WTC11 (cell line): ENCODE measurements around the gene ATP2B3. TPM values are rescaled to one million over a fixed set of nuclear protein-coding genes. Genes with fewer than 3 reads are reported as not detected.

ENCODE experiments used
- ATAC-seq: fragments of 200-7000 bp; cut with Tn5 transposase; 2 replicates; pipeline ENCODE4 v1.10.0; 2021; ENCODE audit warnings: mild to moderate bottlenecking, moderate library complexity
- CTCF ChIA-PET: fragments of 300-600 bp; sonication (Branson Sonifier 250); formaldehyde crosslinking; loops from one replicate; lab custom pipeline; 2021; ENCODE audit warnings: antibody characterized with exemption; lab: Charles Lee
- POLR2A ChIA-PET: fragments of 350-600 bp; sonication (Branson Sonifier 250); formaldehyde crosslinking; loops from one replicate; lab custom pipeline; 2021; ENCODE audit warnings: antibody characterized with exemption; lab: Charles Lee
- DNase-seq: peaks from one replicate; pipeline ENCODE4 v3.0.0; 2021; ENCODE audit warnings: low spot score
- H3K27ac Mint-ChIP-seq: 2 replicates; pipeline ENCODE4 v1.8.0; 2021; ENCODE audit warnings: mixed read lengths
- H3K27me3 Mint-ChIP-seq: 2 replicates; pipeline ENCODE4 v1.8.0; 2021; ENCODE audit warnings: low read depth, mild to moderate bottlenecking, moderate library complexity, mixed read lengths
- H3K36me3 Mint-ChIP-seq: 2 replicates; pipeline ENCODE4 v1.8.0; 2021; ENCODE audit warnings: mixed read lengths
- H3K4me1 Mint-ChIP-seq: 2 replicates; pipeline ENCODE4 v1.8.0; 2022; ENCODE audit warnings: mixed read lengths
- H3K4me3 Mint-ChIP-seq: 2 replicates; pipeline ENCODE4 v1.8.0; 2021; ENCODE audit warnings: mild to moderate bottlenecking, moderate library complexity, mixed read lengths
- H3K9me3 Mint-ChIP-seq: 2 replicates; pipeline ENCODE4 v1.8.0; 2021; ENCODE audit warnings: mixed read lengths
- CTCF ChIP-seq: fragments of 200-600 bp; IDR thresholded peaks from 2 replicates; pipeline ENCODE4 v1.8.0; 2022; ENCODE audit warnings: antibody characterized with exemption
- ERG ChIP-seq: fragments of 250-450 bp; sonication (Bioruptor Pico); IDR thresholded peaks from 2 replicates; pipeline ENCODE4 v1.8.0; 2021; ENCODE audit warnings: mild to moderate bottlenecking
- JAZF1 ChIP-seq: fragments of 250-450 bp; sonication (Bioruptor Pico); IDR thresholded peaks from 2 replicates; pipeline ENCODE4 v1.9.0; 2021; ENCODE audit warnings: moderate library complexity, mild to moderate bottlenecking, inconsistent platforms
- JUN ChIP-seq: sonication (generic); formaldehyde crosslinking; IDR thresholded peaks from 2 replicates; pipeline ENCODE4 v1.8.0; 2023; ENCODE audit warnings: mild to moderate bottlenecking, missing genetic modification reagents
- NR3C1 ChIP-seq: sonication (generic); formaldehyde crosslinking; conservative IDR thresholded peaks from 2 replicates; pipeline ENCODE4 v1.8.1; 2023; ENCODE audit warnings: low read depth, mild to moderate bottlenecking, missing genetic modification reagents
- PREB ChIP-seq: sonication (generic); formaldehyde crosslinking; IDR thresholded peaks from 2 replicates; pipeline ENCODE4 v1.8.1; 2022; ENCODE audit warnings: mild to moderate bottlenecking, missing genetic modification reagents, moderate library complexity, borderline replicate concordance
- PRRX2 ChIP-seq: fragments of 250-450 bp; sonication (Bioruptor Pico); IDR thresholded peaks from 2 replicates; pipeline ENCODE4 v1.8.0; 2021; ENCODE audit warnings: mild to moderate bottlenecking
- SOX15 ChIP-seq: fragments of 250-450 bp; sonication (Bioruptor Pico); IDR thresholded peaks from 2 replicates; pipeline ENCODE4 v1.9.0; 2021; ENCODE audit warnings: mild to moderate bottlenecking
- ZNF138 ChIP-seq: sonication (generic); formaldehyde crosslinking; conservative IDR thresholded peaks from 2 replicates; pipeline ENCODE4 v1.8.1; 2022; ENCODE audit warnings: mild to moderate bottlenecking, moderate library complexity, missing genetic modification reagents
- ZNF396 ChIP-seq: fragments of 250-450 bp; sonication (Bioruptor Pico); IDR thresholded peaks from 2 replicates; pipeline ENCODE4 v1.8.0; 2021; ENCODE audit warnings: mild to moderate bottlenecking, moderate library complexity, borderline replicate concordance
- total RNA-seq: library from RNA; stranded (reverse); gene quantifications from 3 replicates; pipeline ENCODE4 v1.2.3, GENCODE V29; 2021
- TF ChIP-seq, protein P1 (sequence below): sonication (generic); formaldehyde crosslinking; IDR thresholded peaks from 2 replicates; pipeline ENCODE4 v1.8.1; 2023; ENCODE audit warnings: mild to moderate bottlenecking, missing genetic modification reagents, borderline replicate concordance
- TF ChIP-seq, protein P2 (sequence below): sonication (generic); formaldehyde crosslinking; IDR thresholded peaks from 2 replicates; pipeline ENCODE4 v1.8.0; 2022; ENCODE audit warnings: mild to moderate bottlenecking, missing genetic modification reagents
- TF ChIP-seq, protein P3 (sequence below): sonication (generic); formaldehyde crosslinking; IDR thresholded peaks from 2 replicates; pipeline ENCODE4 v1.8.0; 2023; ENCODE audit warnings: mild to moderate bottlenecking, missing genetic modification reagents

Gene ATP2B3
- total RNA-seq, 1 experiment from 2014 or later, result 0.28 TPM

DNA sequence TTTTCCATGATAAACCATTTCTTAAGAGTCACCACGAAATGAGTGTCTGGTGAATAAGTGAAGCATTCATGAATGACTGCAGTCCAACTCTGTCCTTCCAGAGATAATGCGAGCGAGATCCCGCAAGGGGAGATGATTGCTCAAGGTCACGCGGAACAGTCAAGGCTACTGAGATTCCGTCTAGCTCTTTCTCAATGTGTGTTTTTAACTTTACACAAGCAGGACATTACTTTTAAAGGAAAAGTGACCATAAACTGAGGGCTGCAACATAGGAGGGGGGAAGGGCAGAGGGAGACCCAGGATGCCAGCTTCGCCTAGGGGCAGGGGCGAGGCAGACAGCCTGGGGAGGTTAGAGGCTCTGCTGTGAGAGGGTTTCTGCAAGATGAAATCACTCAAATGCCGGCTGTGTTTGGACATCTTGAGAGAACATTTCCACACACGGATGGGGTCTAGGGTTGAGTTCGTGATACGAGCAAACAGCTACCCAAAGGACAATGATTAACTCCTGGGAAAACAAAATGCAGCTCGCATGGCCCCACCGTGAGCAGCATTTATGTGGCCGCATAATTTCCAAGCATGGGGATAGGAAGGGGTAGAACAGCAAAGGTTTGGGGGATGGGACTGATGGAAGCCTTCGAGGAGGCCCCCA is 105.3 kb downstream of the ATP2B3 start:
- DNase-seq, result no peak
- Mint-ChIP-seq H3K27me3 (peaks cover 12% of the 10 kb centered on the region), H3K4me1 (no peaks in the 10 kb centered on the region), H3K9me3 (no peaks in the 10 kb centered on the region), H3K27ac (no peak overlapping the region), H3K36me3 (no peaks in the 10 kb centered on the region), H3K4me3 (no peak overlapping the region)
- ATAC-seq, result no peak
- TF ChIP-seq PREB (no peak), ZNF138 (no peak), JAZF1 (CRISPR knock-in tag) (no peak), ZNF396 (CRISPR knock-in tag) (no peak), JUN (CRISPR knock-in tag) (no peak), ERG (no peak), SOX15 (CRISPR knock-in tag) (no peak), CTCF (no peak)
- TF ChIP-seq, protein P1, sequence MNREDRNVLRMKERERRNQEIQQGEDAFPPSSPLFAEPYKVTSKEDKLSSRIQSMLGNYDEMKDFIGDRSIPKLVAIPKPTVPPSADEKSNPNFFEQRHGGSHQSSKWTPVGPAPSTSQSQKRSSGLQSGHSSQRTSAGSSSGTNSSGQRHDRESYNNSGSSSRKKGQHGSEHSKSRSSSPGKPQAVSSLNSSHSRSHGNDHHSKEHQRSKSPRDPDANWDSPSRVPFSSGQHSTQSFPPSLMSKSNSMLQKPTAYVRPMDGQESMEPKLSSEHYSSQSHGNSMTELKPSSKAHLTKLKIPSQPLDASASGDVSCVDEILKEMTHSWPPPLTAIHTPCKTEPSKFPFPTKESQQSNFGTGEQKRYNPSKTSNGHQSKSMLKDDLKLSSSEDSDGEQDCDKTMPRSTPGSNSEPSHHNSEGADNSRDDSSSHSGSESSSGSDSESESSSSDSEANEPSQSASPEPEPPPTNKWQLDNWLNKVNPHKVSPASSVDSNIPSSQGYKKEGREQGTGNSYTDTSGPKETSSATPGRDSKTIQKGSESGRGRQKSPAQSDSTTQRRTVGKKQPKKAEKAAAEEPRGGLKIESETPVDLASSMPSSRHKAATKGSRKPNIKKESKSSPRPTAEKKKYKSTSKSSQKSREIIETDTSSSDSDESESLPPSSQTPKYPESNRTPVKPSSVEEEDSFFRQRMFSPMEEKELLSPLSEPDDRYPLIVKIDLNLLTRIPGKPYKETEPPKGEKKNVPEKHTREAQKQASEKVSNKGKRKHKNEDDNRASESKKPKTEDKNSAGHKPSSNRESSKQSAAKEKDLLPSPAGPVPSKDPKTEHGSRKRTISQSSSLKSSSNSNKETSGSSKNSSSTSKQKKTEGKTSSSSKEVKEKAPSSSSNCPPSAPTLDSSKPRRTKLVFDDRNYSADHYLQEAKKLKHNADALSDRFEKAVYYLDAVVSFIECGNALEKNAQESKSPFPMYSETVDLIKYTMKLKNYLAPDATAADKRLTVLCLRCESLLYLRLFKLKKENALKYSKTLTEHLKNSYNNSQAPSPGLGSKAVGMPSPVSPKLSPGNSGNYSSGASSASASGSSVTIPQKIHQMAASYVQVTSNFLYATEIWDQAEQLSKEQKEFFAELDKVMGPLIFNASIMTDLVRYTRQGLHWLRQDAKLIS (CRISPR knock-in tag), result no peak
- TF ChIP-seq, protein P2, sequence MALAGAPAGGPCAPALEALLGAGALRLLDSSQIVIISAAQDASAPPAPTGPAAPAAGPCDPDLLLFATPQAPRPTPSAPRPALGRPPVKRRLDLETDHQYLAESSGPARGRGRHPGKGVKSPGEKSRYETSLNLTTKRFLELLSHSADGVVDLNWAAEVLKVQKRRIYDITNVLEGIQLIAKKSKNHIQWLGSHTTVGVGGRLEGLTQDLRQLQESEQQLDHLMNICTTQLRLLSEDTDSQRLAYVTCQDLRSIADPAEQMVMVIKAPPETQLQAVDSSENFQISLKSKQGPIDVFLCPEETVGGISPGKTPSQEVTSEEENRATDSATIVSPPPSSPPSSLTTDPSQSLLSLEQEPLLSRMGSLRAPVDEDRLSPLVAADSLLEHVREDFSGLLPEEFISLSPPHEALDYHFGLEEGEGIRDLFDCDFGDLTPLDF (CRISPR knock-in tag), result no peak
- POLR2A ChIA-PET, result no interaction called here
- CTCF ChIA-PET, result interaction anchor here (1.0 to 2.1 kb wide), 4 partner anchors 14 to 46 kb away, joined by 3 to 7 read pairs (median 6); no protein-coding TSS in a partner anchor

GRCh38 chrX:153623310-153624029 is 106.0 kb downstream of the ATP2B3 start:
- ChIA-PET POLR2A (no interaction called here), CTCF (interaction anchor here (1.0 to 2.1 kb wide), 3 partner anchors 13 to 45 kb away, joined by 3 to 7 read pairs (median 6); no protein-coding TSS in a partner anchor)
- no peaks in the 10 kb centered on the region for H3K9me3 Mint-ChIP-seq
- ATAC-seq (no peak), DNase-seq (no peak)
- no peak overlapping the region for H3K4me3 Mint-ChIP-seq
- no peaks in the 10 kb centered on the region for H3K36me3 Mint-ChIP-seq
- no peak for TF ChIP-seq PRRX2
- TF ChIP-seq, protein P3, sequence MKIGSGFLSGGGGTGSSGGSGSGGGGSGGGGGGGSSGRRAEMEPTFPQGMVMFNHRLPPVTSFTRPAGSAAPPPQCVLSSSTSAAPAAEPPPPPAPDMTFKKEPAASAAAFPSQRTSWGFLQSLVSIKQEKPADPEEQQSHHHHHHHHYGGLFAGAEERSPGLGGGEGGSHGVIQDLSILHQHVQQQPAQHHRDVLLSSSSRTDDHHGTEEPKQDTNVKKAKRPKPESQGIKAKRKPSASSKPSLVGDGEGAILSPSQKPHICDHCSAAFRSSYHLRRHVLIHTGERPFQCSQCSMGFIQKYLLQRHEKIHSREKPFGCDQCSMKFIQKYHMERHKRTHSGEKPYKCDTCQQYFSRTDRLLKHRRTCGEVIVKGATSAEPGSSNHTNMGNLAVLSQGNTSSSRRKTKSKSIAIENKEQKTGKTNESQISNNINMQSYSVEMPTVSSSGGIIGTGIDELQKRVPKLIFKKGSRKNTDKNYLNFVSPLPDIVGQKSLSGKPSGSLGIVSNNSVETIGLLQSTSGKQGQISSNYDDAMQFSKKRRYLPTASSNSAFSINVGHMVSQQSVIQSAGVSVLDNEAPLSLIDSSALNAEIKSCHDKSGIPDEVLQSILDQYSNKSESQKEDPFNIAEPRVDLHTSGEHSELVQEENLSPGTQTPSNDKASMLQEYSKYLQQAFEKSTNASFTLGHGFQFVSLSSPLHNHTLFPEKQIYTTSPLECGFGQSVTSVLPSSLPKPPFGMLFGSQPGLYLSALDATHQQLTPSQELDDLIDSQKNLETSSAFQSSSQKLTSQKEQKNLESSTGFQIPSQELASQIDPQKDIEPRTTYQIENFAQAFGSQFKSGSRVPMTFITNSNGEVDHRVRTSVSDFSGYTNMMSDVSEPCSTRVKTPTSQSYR (CRISPR knock-in tag), result no peak
- no peak for TF ChIP-seq NR3C1 (CRISPR knock-in tag)
- peaks cover 5% of the 10 kb centered on the region for H3K27me3 Mint-ChIP-seq
- H3K4me1 Mint-ChIP-seq, result no peaks in the 10 kb centered on the region
- no peak overlapping the region for H3K27ac Mint-ChIP-seq
